Osteoblast (primary cell): ENCODE data around the gene GRM8. TPM values are rescaled to one million over a fixed set of nuclear protein-coding genes. Genes with fewer than 3 reads are reported as not detected.

Experiments used
- DNase-seq: peaks from one replicate; pipeline ENCODE4 v3.0.0; 2011; ENCODE audit warnings: low spot score, mixed read lengths; ENCODE audit not compliant: insufficient read length; ENCODE audit errors: missing footprints
- H2AFZ ChIP-seq: 2 replicates; pipeline ENCODE4 v1.6.0; 2011; ENCODE audit warnings: mild to moderate bottlenecking, low read length
- H3K27ac ChIP-seq: 2 replicates; pipeline ENCODE4 v1.5.1; 2011; ENCODE audit warnings: mild to moderate bottlenecking, low read depth, low read length, moderate library complexity
- H3K27me3 ChIP-seq: 2 replicates; pipeline ENCODE4 v1.6.0; 2012; ENCODE audit warnings: mild to moderate bottlenecking, control low read depth, inconsistent platforms, low read length, moderate library complexity; ENCODE audit not compliant: insufficient read depth
- H3K36me3 ChIP-seq: 2 replicates; pipeline ENCODE4 v1.5.1; 2011; ENCODE audit warnings: mild to moderate bottlenecking, low read length, control low read depth, moderate library complexity; ENCODE audit not compliant: insufficient read depth
- H3K4me1 ChIP-seq: 2 replicates; pipeline ENCODE4 v1.5.1; 2011; ENCODE audit warnings: mild to moderate bottlenecking, low read length, control low read depth, moderate library complexity; ENCODE audit not compliant: insufficient read depth
- H3K4me2 ChIP-seq: 2 replicates; pipeline ENCODE4 v1.6.0; 2011; ENCODE audit warnings: mild to moderate bottlenecking, low read length; ENCODE audit not compliant: insufficient read depth
- H3K4me3 ChIP-seq: fragments of 200-600 bp; sonication (generic); 3 replicates; pipeline ENCODE4 v1.5.1; 2012; ENCODE audit warnings: mild to moderate bottlenecking, low read length, inconsistent platforms; ENCODE audit not compliant: insufficient read depth
- H3K79me2 ChIP-seq: 2 replicates; pipeline ENCODE4 v1.6.0; 2012; ENCODE audit warnings: mild to moderate bottlenecking, low read length, control low read depth, inconsistent platforms; ENCODE audit not compliant: insufficient read depth
- H3K9me3 ChIP-seq: 2 replicates; pipeline ENCODE4 v1.5.1; 2011; ENCODE audit warnings: low read depth, low read length, control low read depth
- H4K20me1 ChIP-seq: 2 replicates; pipeline ENCODE4 v1.6.0; 2012; ENCODE audit warnings: mild to moderate bottlenecking, low read length, control low read depth; ENCODE audit not compliant: insufficient read depth
- CTCF ChIP-seq: IDR thresholded peaks from 2 replicates; pipeline ENCODE4 v1.5.1; 2011; ENCODE audit warnings: mild to moderate bottlenecking, low read depth, low read length, moderate library complexity; ENCODE audit errors: extremely low read depth
- total RNA-seq: library from RNA; depleted of rRNA; stranded (reverse); fragments of >200 nt; gene quantifications from 2 replicates; pipeline ENCODE4 v1.2.3, GENCODE V29; 2012

The GRM8 gene
- total RNA-seq, 1 donor: not detected

- TF ChIP-seq CTCF: no peak
- Histone ChIP-seq H3K79me2 (no peaks in the 10 kb centered on the region), H4K20me1 (no peaks in the 10 kb centered on the region), H3K4me1 (no peaks in the 10 kb centered on the region), H3K27me3 (no peaks in the 10 kb centered on the region), H3K27ac (no peak overlapping the region), H3K36me3 (no peaks in the 10 kb centered on the region), H2AFZ (no peak overlapping the region), H3K4me3 (no peak overlapping the region), H3K9me3 (no peaks in the 10 kb centered on the region), H3K4me2 (no peak overlapping the region)
- DNase-seq: no peak
These were observed 217.4 kb downstream of the GRM8 start for GRCh38 chr7:127035203-127035849.

- H3K9me3 ChIP-seq: no peaks in the 10 kb centered on the region
- no peak for TF ChIP-seq CTCF
- no peak overlapping the region for H3K4me2 ChIP-seq
- H3K4me1 ChIP-seq: no peaks in the 10 kb centered on the region
- no peaks in the 10 kb centered on the region for H4K20me1 ChIP-seq
- H2AFZ ChIP-seq: no peak overlapping the region
- no peaks in the 10 kb centered on the region for H3K36me3 ChIP-seq
- H3K79me2 ChIP-seq: no peaks in the 10 kb centered on the region
- H3K4me3 ChIP-seq: no peak overlapping the region
- no peaks in the 10 kb centered on the region for H3K27me3 ChIP-seq
- DNase-seq: no peak
- H3K27ac ChIP-seq: no peak overlapping the region
These were observed 218.4 kb downstream of the GRM8 start for GRCh38 chr7:127034186-127034806.

DNA sequence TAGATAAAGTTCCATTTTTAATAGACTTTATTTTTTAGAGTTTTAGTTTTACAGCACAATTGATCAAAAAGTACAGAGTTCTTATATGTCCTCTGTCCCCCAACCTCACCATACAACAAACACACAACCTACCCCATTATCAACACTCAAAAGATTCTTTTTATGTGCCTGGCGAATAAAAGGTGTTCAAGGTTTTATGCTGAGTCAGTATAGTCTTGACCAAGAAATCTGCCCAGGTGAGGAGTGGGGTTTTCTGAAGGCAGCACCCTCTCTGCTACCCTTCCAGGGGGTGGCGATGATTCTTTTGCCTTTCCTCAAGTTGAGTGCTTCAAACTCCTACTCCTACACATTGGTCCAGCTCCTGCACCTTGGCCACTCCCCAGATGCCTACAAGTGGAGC is 222.9 kb downstream of the GRM8 start:
- no peak overlapping the region for H3K4me2 ChIP-seq
- H2AFZ ChIP-seq: no peak overlapping the region
- no peaks in the 10 kb centered on the region for H3K79me2 ChIP-seq
- no peaks in the 10 kb centered on the region for H3K36me3 ChIP-seq
- H3K9me3 ChIP-seq: no peaks in the 10 kb centered on the region
- no peak overlapping the region for H3K27ac ChIP-seq
- H3K4me1 ChIP-seq: no peaks in the 10 kb centered on the region
- H3K4me3 ChIP-seq: no peak overlapping the region
- H4K20me1 ChIP-seq: no peaks in the 10 kb centered on the region
- no peaks in the 10 kb centered on the region for H3K27me3 ChIP-seq
- no peak for TF ChIP-seq CTCF
- no peak for DNase-seq

DNA sequence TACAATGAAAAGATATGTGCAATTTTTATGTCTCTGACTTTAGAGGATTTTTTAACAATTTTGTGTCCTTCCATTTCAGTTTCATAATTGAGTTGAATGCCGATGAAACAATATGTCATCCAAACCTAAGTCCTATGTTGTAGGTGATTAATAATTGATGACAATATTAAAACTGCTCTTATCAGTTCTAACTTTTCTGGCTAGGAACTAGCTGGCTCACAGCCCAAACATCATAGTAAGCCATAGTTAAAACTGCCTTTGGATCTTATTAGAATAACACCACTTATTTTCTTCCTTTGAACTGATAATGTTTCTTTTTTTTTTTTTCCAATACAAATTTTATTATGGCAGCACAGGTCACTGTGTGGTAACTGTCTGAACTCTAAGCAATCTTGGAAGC is 230.9 kb downstream of the GRM8 start:
- H4K20me1 ChIP-seq: no peaks in the 10 kb centered on the region
- DNase-seq: no peak
- H3K9me3 ChIP-seq: peaks cover 6% of the 10 kb centered on the region
- H3K4me3 ChIP-seq: no peak overlapping the region
- no peak for TF ChIP-seq CTCF
- no peak overlapping the region for H2AFZ ChIP-seq
- no peak overlapping the region for H3K27ac ChIP-seq
- H3K4me1 ChIP-seq: no peaks in the 10 kb centered on the region
- H3K27me3 ChIP-seq: no peaks in the 10 kb centered on the region
- no peaks in the 10 kb centered on the region for H3K79me2 ChIP-seq
- H3K4me2 ChIP-seq: no peak overlapping the region
- H3K36me3 ChIP-seq: no peaks in the 10 kb centered on the region
